ENCODE measurements around the gene ZDHHC4. TPM values are rescaled to one million over a fixed set of nuclear protein-coding genes. Genes with fewer than 3 reads are reported as not detected.

Gene ZDHHC4
- total RNA-seq, 1 donor from 2014 or later: 40.8 TPM

DNA sequence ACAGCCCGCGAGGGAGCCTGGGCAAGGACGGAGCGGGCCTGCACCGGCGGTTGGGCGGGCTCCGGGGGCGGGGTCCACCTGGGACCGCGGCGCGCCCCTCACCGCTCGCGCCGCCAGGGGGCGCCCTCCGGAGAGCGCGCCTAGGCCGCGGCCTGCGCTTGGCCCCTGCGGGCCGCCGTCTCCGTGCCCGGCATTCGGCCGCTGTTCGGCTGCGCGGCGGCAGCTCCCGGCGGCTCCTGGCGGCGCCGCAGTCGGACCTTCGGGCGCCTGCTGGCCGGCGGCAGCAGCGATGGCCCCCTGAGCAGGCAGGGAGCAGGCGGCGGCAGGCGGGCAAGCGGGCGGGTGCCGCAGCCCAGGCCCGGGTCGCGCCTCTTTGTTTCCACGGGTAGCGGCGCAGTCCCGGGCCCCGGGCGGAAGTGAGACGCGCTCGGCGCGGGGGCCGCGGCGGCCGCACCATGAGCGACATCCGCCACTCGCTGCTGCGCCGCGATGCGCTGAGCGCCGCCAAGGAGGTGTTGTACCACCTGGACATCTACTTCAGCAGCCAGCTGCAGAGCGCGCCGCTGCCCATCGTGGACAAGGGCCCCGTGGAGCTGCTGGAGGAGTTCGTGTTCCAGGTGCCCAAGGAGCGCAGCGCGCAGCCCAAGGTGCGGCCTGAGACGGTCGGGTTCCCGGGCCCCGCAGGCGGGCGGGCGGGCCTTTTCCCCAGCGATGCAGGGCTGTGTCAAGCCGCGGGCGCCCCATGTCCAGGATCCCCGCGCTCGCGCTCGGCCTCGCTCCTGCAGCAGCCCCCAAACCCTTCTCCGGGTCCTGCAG lies 12.8 kb downstream of the ZDHHC4 start, which contains the start of gene INTS15:
INTS15 (plus strand) TSS at position 193 of the 816 bp plus-strand sequence; CDS start at position 456, 263 bp downstream.
- intact Hi-C loops (cut with DNase I): no loop called here
- DNase-seq: peak; percentile 84
- peak; percentile 97 for ATAC-seq (ENCODE audit: poor library complexity)

DNA sequence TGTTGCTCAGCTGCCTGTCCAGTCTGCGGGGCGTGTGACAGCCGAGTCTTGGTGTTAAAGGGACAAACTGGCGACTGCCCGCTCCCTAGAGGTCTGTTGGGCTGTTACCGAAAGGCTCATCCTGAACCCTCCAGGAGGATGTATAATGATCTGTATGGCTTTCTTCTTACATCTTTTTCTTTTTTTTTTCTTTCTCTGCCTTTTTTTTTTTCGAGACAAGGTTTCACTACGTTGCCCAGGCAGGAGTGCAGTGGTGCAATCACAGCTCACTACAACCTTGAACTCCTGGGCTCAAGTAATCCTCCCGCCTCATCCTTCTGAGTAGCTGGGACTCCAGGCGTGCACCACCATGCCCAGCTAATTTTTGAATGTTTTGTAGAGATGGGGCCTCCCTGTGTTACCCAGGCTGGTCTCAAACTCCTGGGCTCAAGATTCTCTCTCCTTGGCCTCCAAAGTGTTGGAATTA lies 13.4 kb downstream of the ZDHHC4 start:
- ATAC-seq (ENCODE audit: poor library complexity) (peak; percentile 11), DNase-seq (no peak)
- intact Hi-C loops (cut with DNase I): no loop called here

DNA sequence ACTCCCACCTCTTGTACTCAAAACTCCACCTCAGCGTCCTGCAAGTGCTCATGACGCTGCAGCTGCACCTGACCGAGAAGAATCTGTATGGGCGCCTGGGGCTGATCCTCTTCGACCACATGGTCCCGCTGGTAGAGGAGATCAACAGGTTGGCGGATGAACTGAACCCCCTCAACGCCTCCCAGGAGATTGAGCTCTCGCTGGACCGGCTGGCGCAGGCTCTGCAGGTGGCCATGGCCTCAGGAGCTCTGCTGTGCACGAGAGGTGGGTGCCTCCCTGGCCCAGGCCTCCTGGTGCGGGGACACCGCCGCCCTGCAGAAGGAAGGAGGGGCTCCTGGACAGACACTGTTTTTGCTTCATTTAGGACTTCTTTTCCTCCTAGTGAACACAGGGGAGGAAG lies 22.8 kb downstream of the ZDHHC4 start:
- intact Hi-C loops (cut with DNase I): no loop called here
- no peak for ATAC-seq (ENCODE audit: poor library complexity)
- no peak for DNase-seq

DNA sequence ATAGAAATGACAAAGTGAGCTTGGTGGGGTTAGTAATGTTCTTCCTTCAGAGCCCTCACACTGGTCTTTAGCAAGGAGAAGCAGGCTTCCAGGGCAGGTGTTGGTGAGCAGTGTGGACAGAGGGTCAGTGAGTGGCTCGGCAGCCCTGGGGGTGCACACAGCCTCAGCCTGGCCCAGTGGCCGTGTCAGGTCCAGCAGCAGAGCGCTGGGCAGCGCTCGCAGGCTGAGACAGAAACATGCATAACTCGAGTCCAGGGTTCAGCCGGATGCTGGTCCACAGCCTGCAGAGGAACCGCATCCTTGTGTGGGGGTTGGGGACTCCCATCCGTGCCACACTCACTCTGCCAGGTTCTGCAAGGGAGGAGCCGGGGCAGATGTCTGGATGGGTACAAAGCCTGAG lies 27.2 kb downstream of the ZDHHC4 start:
- no peak for ATAC-seq (ENCODE audit: poor library complexity)
- no peak for DNase-seq
- intact Hi-C loops (cut with DNase I): no loop called here

DNA sequence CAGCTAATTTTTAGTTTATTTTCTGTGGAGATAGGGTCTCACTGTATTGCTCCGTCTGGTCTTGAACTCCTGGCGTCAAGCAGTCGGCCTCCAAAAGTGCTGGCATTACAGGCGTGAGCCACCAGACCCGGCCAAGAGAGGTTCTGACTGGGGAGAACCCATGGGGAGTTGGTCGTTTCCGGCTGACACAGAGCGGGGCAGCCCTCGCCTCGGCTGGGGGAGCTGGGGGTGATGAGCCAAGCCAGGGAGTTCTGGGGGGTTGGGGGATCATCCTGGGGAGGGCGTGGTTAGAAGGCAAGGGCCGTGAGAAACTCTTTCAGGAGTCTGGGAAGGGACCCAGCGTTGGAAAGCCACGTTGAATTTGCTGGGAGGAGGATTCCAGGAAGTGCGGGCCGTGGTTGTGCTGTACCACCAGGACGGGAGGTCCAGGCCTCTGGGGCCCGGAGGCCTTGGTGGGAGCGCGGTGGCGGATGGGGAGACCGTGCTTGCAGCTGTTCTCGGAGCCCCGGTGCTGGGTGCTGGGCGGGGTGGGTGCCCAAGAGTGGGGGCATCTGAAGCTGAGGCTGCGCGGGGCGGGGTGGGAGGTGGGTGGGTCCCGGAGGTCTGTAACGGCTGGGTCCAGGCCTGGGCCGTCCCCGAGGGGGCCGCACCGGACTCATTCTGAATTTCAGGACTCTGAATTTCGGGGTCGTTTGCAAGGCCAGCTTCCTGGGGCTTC lies 29.8 kb downstream of the ZDHHC4 start:
- intact Hi-C loops (cut with DNase I): no loop called here
- ATAC-seq (ENCODE audit: poor library complexity) (no peak), DNase-seq (no peak)

DNA sequence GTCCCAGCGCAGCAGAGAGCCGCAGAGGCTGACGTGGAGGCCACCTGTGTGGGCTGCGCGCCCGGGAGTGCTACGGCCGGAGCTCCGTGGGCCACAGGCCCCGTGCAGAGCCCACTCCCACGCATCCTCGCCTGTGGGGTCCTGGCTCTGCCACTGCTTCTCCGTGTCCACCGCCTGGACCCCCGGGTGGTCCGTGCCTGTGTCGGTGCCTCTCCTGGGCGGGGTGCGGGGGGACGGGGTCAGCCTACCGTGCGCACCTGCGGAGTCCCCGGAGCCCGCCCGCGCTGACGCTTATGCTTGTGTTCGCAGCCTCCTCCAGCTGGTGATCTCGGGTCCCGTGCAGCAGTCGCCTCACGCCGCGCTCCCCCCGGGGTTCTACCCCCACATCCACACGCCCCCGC lies 30.4 kb downstream of the ZDHHC4 start:
- no peak for DNase-seq
- ATAC-seq (ENCODE audit: poor library complexity): no peak
- intact Hi-C loops (cut with DNase I): no loop called here

DNA sequence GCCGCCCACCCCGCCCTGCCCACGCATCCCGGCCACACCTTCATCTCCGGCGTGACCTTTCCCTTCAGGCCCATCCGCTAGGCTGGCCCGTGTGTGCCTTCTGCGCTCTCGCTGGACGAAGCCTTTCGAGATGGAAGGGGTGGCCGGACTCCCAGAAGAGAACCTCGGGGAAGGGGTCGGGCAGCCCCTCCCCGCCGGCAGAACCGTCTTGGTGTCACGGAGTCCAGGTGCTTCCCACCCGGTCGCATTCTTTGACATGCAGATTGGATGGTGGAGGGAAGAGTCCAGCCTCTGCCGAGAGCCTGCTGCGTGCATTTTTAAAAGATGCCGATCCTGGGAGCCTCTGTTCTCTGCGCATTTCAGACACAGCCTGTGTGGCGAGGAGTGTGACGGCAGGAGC lies 30.8 kb downstream of the ZDHHC4 start:
- DNase-seq: no peak
- intact Hi-C loops (cut with DNase I): no loop called here
- no peak for ATAC-seq (ENCODE audit: poor library complexity)

DNA sequence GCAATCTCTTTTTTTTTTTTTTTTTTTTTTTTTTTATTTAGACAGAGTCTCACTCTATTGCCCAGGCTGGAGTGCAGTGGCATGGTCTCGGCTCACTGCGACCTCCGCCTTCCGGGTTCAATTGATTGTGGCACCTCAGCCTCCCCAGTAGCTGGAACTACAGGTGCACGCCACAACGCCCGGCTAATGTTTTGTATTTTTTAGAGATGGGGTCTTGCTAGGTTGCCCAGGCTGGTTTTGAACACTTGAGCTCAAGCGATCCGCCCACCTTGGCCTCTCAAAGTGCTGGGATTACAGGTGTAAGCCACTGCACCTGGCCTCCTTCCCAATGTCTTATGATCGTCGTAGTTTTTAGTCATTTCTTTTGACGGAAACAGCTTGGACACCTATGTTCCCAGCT lies 31.5 kb downstream of the ZDHHC4 start:
- DNase-seq (no peak), ATAC-seq (ENCODE audit: poor library complexity) (no peak)
- intact Hi-C loops (cut with DNase I): no loop called here

DNA sequence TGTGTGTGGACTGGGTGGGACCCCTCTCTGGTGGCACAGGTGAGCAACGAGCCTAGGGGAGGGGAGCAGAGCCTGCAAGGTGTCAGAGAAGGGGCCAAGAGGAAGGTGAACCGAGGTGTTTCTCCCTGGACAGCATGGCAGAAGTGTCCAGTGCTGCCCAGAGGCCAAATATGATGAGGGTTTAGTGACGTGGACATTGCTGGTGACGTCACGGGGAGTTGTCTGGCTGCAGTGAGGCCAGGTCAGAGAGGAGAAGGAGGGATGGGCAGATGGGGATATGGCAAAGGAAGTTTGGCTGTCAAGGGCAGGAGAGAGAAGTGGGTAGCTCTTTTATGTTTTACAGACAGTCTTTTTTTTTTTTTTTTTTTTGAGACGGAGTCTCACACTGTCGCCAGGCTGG lies 35.6 kb downstream of the ZDHHC4 start:
- ATAC-seq (ENCODE audit: poor library complexity) (no peak), DNase-seq (no peak)
- intact Hi-C loops (cut with DNase I): no loop called here

DNA sequence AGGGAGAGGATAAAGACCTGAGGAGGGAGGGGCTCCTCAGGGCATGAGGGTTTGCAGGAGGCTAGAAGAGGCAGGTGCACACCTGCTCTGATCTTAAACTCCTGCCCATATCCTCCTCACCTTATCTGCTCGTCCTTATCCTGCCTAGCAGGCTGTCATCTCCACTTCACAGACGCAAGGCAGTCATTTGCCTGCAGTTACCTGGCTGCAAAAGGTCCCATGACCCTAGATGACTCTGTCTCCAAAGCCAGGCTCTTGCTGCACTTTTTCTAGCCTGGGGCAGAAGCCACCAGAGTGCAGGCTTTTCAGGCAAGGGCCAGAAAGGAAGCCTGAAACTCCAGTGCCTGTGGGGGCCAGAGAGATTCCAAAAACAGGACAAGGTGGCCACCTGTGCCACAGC lies 36.5 kb downstream of the ZDHHC4 start:
- intact Hi-C loops (cut with DNase I): no loop called here
- no peak for ATAC-seq (ENCODE audit: poor library complexity)
- no peak for DNase-seq

DNA sequence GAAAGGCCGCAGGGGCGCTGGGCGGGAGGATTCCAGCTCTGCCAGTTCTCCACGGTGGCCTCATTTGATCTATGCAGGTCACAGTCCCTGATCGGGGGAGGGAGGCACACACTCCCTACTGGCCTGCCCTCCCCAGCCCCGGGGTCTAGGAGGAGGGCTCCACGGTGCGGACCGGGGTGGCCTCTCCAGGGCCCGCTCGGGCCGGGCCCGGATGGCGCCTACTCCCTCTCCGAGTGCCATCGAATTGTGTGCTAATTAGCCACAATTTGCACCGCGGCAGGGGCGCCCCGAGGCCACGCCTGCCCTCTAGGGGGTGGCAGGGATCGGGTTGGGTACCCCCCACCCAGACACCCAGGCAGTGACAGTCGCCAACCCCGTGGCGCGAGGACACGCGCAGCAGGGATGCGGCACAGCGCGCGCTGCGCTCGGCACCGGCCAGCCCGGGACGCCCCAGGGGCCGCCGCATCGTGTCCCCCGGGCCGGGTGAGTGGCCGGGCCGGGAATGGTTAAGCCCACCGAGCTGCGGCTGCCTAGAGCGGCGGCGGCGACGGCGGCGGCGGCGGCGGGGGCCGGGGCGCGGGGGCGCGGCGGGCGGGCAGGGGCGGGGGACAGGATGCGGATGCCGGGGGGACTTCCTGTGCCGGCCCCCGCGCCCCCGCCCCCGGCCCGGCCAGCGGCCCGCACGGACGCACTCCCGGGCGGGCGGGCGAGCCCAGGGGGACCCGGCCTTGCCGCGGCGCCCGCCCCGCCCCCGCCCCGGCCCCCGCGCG lies 37.9 kb downstream of the ZDHHC4 start, which contains the start of gene ZNF853:
ZNF853 (plus strand) TSS at position 658 of the 770 bp plus-strand sequence. CDS start 565 bp downstream, outside the sequence.
- DNase-seq: no peak
- intact Hi-C loops (cut with DNase I): no loop called here

DNA sequence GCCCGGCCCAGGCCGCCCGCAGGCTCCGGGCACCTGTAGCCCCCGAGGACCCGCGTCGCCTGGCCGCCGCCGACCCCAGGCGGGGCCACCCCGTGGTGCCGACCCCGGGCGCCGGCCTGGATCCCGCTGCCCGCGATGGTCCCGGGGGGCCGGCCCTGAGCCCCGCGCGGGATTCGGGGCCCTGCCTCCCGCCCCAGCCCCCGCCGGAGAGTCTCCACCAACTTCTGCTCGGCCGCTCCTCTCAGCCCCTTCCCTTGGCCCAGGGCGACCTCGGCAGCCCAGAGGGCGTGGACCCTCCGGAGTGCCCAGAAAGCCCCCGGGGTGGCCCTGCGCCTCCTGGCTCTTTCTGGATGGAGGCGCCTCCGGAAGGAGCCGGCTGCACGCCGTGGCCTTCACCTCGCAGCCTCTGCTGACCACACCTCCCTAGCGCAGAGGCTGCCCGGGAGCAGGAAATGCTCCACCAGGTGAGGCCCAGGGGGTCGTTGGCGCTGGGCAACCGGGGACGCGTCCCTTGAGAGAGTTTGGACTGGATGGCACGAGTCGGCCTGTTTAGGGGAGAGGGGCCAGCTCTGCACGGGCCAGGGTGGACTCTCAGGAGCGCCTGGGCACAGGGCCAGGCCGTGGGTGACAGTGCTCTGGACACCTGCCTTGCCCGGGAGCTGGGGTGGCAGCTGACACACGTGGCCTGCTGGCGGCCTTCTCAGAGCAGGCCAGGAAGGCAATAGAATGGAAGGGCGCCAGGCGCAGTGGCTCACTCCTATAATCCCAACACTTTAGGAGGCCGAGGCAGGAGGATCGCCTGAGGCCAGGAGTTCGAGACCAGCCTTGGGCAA lies 38.7 kb downstream of the ZDHHC4 start:
- ATAC-seq (ENCODE audit: poor library complexity) (peak; percentile 54), DNase-seq (no peak)
- intact Hi-C loops (cut with DNase I): no loop called here

More for the DNA sequence above, 37.9 kb downstream of the ZDHHC4 start, which contains the start of gene ZNF853:
- peak; percentile 47 for ATAC-seq (ENCODE audit: poor library complexity)

DNA sequence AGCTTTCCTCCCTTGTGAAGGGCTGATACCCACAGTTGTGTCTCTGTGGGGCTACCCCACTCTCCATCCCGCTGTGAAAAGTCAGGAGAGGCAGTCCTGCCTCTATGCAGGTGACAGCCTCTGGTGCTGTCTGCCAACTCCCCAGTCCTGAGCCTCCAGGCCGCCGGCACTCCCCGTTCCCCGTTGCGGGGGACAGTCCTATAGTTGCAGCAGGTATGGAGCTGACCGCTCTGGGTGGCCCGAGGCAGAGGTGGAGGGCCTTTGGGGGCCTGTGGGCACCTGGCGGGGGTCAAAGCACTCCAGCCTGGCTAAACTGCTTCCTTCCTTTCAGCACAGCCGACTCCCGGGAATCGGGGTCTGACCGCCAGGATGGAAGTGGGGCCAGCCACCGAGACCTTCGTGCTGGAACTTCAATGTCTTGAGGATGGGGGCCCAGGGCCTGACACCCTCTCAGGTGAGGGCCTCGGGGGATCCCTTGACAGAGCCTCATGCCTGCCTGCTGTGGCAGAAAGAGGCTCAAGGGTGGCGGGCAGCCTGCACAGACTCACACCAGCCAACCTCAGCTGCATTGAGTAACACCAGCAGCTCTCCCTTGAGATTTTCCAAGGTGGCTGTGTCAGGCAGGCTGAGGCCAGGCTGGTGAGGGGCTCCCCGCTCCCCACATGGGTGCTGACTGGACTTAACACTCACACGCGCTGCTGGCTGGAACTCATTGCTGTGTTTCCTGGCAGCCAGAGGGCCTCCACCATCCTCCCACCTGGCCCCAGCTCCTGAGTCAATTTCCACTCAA lies 39.8 kb downstream of the ZDHHC4 start:
- no peak for DNase-seq
- ATAC-seq (ENCODE audit: poor library complexity): no peak
- intact Hi-C loops (cut with DNase I): no loop called here

DNA sequence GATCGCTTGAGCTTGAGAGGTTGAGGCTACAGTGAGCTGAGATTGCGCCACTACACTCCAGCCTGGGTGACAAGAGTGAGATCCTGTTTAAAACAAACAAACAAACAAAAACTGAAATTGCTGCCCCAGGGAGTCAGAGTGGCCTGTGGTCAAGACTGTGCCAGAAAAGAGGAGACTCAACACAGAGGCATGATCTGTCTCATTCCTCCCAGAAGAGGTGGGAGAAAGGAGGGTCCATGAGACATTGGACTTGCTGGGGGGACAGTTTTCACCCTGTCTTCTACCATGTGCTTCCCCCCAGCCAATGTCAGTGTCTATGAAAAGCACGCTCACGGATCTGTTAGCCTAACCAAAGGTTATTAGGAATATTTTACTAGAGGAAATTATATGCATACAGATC lies 41.4 kb downstream of the ZDHHC4 start:
- ATAC-seq (ENCODE audit: poor library complexity) (no peak), DNase-seq (no peak)
- intact Hi-C loops (cut with DNase I): no loop called here

DNA sequence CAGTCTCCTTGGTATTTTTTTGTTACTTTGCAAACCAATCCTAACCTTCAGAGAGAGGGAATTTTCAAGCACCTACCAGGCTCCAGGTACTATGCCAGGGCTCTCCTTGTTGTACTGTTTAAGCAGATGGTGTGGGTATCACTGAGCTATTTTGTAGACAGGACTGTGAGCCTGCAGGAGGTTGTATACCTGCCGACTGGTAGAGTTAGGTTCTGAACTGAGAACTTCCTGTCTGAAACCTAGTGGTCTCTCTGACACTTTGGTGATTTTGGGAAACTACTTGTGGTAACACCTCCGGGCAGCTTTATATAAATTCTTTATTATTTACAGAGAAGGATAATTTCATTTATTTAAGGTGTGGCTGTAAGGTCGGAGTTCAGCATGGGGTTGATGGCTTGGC lies 42.7 kb downstream of the ZDHHC4 start:
- no peak for DNase-seq
- intact Hi-C loops (cut with DNase I): no loop called here
- ATAC-seq (ENCODE audit: poor library complexity): no peak

DNA sequence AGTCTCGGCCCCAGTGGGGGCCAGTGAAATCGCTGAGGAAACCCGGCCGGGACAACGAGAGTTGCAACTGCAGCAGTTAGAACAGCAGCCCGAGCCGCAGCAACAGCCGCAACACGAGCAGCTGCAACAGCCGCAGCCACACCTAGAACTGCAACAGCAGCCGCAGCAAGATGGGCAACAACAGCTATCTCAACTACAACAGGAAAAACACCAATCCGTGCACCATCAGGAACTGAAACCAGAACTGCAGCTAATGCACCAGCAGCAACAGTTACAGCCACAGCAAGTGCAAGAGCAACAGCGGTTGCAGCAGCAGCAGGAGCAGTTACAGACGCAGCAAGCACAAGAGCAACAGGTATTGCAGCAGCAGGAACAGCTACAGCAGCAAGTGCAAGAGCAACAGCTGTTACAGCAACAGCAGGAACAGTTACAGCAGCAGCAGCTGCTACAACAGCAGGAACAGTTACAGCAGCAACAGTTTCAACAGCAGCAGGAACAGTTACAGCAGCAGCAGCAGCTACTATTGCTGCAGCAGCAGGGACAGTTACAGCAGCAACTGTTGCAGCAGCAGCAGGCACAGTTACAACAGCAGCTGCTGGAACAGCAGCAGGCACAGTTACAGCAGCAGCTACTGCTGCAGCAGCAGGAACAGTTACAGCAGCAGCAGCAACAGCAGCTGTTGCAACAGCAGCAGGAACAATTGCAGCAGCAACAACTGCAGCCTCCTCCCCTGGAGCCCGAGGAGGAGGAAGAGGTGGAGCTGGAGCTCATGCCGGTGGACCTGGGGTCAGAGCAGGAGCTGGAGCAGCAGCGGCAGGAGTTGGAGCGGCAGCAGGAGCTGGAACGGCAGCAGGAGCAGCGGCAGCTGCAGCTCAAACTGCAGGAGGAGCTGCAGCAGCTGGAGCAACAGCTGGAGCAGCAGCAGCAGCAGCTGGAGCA lies 44.2 kb downstream of the ZDHHC4 start:
- no peak for DNase-seq
- ATAC-seq (ENCODE audit: poor library complexity): no peak
- intact Hi-C loops (cut with DNase I): no loop called here
